ENCODE results near the gene WWOX.

DNA sequence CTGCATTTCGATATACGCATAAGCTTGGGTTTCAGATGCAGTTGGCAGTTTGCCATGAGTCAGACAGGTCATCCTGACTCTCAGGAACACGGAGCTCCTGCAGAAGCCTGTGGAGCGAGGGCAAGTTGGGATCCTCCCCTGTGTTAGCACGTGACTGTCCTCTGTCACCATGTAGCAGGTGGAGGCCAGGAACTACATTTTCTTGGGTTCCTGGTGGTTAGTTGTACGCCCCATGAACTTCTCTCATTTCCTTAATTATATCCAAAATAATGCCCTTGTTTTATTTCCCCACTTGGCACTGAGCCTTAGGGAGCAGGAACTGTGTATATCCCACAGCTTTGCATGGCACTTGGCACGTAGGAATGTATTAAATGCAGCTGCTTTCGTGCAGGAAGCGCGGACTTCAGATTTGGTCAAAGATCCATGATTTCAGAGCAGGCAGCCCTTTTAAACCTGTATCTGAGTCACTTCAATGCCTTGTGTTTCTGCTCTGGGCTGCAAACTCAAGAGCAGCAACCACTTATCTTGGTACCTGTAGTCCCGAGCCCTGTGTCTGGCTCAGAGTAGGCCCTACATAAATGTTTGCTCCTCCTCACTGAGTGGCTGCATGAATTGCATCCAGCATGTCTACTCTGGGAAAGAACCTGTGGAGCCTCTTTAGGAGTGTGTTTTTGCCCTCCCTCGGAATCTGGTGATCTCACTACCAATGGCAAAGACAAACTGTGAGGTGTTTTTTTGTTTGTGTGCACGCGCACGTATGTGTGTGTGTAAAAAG lies 1072.7 kb downstream of the WWOX start:
- TF ChIP-seq, protein P1, sequence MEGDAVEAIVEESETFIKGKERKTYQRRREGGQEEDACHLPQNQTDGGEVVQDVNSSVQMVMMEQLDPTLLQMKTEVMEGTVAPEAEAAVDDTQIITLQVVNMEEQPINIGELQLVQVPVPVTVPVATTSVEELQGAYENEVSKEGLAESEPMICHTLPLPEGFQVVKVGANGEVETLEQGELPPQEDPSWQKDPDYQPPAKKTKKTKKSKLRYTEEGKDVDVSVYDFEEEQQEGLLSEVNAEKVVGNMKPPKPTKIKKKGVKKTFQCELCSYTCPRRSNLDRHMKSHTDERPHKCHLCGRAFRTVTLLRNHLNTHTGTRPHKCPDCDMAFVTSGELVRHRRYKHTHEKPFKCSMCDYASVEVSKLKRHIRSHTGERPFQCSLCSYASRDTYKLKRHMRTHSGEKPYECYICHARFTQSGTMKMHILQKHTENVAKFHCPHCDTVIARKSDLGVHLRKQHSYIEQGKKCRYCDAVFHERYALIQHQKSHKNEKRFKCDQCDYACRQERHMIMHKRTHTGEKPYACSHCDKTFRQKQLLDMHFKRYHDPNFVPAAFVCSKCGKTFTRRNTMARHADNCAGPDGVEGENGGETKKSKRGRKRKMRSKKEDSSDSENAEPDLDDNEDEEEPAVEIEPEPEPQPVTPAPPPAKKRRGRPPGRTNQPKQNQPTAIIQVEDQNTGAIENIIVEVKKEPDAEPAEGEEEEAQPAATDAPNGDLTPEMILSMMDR (IDR thresholded peaks at IDR 0.05; ENCODE audit: poor library complexity), result no peak
- TF ChIP-seq EZH2 (IDR thresholded peaks at IDR 0.05; ENCODE audit: borderline replicate concordance), result no peak

Measured in hepatocyte (in vitro differentiated cells).